ENCODE measurements around the gene SNRPB2. TPM values are rescaled to one million over a fixed set of nuclear protein-coding genes. Genes with fewer than 3 reads are reported as not detected.

SNRPB2 gene
- total and polyA plus RNA-seq, 12 donors: 28.8 to 49.2 (median 32.2) TPM

- Histone ChIP-seq H3K36me3 (no peaks in the 10 kb centered on the region), H3K27ac (no peak overlapping the region), H3K9me3 (no peaks in the 10 kb centered on the region), H3K27me3 (peaks cover 0 to 13% (median 0%) of the 10 kb centered on the region in 7 donors), H3K4me3 (no peak overlapping the region), H3K4me1 (peaks cover 0 to 9% (median 0%) of the 10 kb centered on the region in 9 donors)
- TF ChIP-seq, protein P1, sequence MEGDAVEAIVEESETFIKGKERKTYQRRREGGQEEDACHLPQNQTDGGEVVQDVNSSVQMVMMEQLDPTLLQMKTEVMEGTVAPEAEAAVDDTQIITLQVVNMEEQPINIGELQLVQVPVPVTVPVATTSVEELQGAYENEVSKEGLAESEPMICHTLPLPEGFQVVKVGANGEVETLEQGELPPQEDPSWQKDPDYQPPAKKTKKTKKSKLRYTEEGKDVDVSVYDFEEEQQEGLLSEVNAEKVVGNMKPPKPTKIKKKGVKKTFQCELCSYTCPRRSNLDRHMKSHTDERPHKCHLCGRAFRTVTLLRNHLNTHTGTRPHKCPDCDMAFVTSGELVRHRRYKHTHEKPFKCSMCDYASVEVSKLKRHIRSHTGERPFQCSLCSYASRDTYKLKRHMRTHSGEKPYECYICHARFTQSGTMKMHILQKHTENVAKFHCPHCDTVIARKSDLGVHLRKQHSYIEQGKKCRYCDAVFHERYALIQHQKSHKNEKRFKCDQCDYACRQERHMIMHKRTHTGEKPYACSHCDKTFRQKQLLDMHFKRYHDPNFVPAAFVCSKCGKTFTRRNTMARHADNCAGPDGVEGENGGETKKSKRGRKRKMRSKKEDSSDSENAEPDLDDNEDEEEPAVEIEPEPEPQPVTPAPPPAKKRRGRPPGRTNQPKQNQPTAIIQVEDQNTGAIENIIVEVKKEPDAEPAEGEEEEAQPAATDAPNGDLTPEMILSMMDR (IDR thresholded peaks at IDR 0.05): no peak
- 47 to 55% methylated on average over 4 of the region's 4 CpGs for WGBS, 2 donors
- ATAC-seq (no peak), DNase-seq (no peak)
- intact Hi-C loops (cut with DNase I): loop anchor here in 1 of 10 donors (10.0 kb wide), 1 partner anchor 60 kb away; no protein-coding TSS in a partner anchor
These were observed 15.1 kb upstream of the SNRPB2 start for GRCh38 chr20:16714751-16715150.

GRCh38 chr20:16719421-16719820 lies 10.4 kb upstream of the SNRPB2 start:
- TF ChIP-seq, protein P1 (IDR thresholded peaks at IDR 0.05): no peak
- DNase-seq: no peak
- no peak for ATAC-seq
- Histone ChIP-seq H3K36me3 (no peaks in the 10 kb centered on the region), H3K9me3 (no peaks in the 10 kb centered on the region), H3K4me1 (peaks cover 0 to 3% (median 0%) of the 10 kb centered on the region in 9 donors), H3K27ac (no peak overlapping the region), H3K27me3 (peaks cover 0 to 44% (median 18%) of the 10 kb centered on the region in 7 donors), H3K4me3 (no peak overlapping the region)
- intact Hi-C loops (cut with DNase I): loop anchor here in 1 of 10 donors (10.0 kb wide), 1 partner anchor 55 kb away; no protein-coding TSS in a partner anchor
- 69 to 81% methylated on average over 1 of the region's 1 CpG for WGBS, 2 donors

GRCh38 chr20:16729080-16729479 lies 746 bp upstream of the SNRPB2 start:
- intact Hi-C loops (cut with DNase I): loop anchor here in 1 of 10 donors (10.0 kb wide), 1 partner anchor 64 kb away; no protein-coding TSS in a partner anchor
- H3K4me1 ChIP-seq: peaks cover 0 to 26% (median 14%) of the 10 kb centered on the region in 9 donors
- peak overlapping the region; percentile 75 to 97 (median 92) for H3K4me3 ChIP-seq
- no peaks in the 10 kb centered on the region for H3K9me3 ChIP-seq
- TF ChIP-seq, protein P1 (IDR thresholded peaks at IDR 0.05): no peak
- H3K36me3 ChIP-seq: peaks cover 0 to 27% (median 5%) of the 10 kb centered on the region in 9 donors
- ATAC-seq (no peak), DNase-seq (no peak)
- H3K27me3 ChIP-seq: peaks cover 0 to 46% (median 32%) of the 10 kb centered on the region in 7 donors
- peak overlapping the region in 6 of 10 donors; percentile 54 to 95 (median 85) for H3K27ac ChIP-seq
- 94 to 95% methylated on average over 1 of the region's 1 CpG for WGBS, 2 donors

GRCh38 chr20:16732506-16733152 lies 2.8 kb downstream of the SNRPB2 start:
- Histone ChIP-seq H3K4me1 (peaks cover 0 to 26% (median 14%) of the 10 kb centered on the region in 9 donors), H3K36me3 (peaks cover 0 to 63% (median 35%) of the 10 kb centered on the region in 9 donors), H3K27me3 (peaks cover 0 to 13% (median 4%) of the 10 kb centered on the region in 7 donors), H3K4me3 (no peak overlapping the region), H3K9me3 (no peaks in the 10 kb centered on the region), H3K27ac (no peak overlapping the region)
- 85 to 86% methylated on average over 4 of the region's 4 CpGs for WGBS, 2 donors
- ATAC-seq (no peak), DNase-seq (no peak)
- intact Hi-C loops (cut with DNase I): loop anchor here in 4 of 10 donors (5.0 to 10.0 kb wide), 4 partner anchors 158 to 218 kb away; partner anchors contain the start of gene KIF16B (in 3 of the 4)
- TF ChIP-seq, protein P1 (IDR thresholded peaks at IDR 0.05): no peak

All from heart right ventricle (tissue), 16 donors.